H1 (cell line): ENCODE data around the gene KCNC1.

Experiments
- CEBPB ChIP-seq: IDR thresholded peaks from 2 replicates; pipeline ENCODE4 v1.6.1; 2012; ENCODE audit warnings: low read depth, low read length
- CREB1 ChIP-seq: IDR thresholded peaks from 2 replicates; pipeline ENCODE4 v1.6.1; 2012; ENCODE audit warnings: inconsistent platforms
- EGR1 ChIP-seq: IDR thresholded peaks from 2 replicates; pipeline ENCODE4 v1.6.1; 2011; ENCODE audit warnings: low read depth, low read length, borderline replicate concordance

DNA sequence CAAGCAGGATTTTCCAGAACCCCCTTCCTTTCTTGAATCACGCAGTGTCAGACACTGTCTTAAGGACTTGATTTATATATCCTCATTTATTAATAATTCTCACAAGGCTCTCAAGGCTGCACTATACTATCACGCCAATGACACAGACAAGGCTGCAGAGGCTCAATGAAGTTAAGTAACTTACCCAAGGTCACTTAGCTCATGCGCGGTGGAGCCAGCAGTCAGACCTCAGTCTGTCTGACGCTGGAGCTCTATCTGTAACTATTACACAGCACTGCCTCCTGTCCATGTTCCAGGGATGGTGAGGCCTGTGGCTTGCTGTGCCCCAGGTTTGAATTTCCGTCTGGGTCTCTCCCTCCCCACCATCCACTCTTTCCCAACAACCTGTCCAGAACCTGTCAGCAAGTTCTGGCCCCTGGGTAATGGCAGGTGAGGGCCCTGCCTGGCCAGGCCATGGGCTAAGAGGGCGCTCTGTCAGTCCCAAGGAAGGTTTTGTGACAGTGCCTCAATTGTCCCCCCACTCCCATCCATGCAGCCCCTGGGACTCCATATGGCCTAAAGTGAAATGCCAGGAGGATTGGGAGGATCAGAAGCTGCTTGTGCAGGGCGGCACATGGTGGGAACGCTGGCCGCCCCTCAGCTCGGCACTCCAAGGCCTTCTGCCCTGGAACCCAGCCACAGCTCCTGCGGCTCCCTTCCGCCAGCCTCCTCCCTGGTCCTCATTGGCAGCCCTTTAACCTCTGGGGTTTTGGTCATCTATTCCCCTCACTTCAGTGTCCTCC lies 8.6 kb downstream of the KCNC1 start:
- TF ChIP-seq CREB1 (no peak), CEBPB (no peak), EGR1 (no peak)
